Measurements from ENCODE around the gene MZF1.

DNA sequence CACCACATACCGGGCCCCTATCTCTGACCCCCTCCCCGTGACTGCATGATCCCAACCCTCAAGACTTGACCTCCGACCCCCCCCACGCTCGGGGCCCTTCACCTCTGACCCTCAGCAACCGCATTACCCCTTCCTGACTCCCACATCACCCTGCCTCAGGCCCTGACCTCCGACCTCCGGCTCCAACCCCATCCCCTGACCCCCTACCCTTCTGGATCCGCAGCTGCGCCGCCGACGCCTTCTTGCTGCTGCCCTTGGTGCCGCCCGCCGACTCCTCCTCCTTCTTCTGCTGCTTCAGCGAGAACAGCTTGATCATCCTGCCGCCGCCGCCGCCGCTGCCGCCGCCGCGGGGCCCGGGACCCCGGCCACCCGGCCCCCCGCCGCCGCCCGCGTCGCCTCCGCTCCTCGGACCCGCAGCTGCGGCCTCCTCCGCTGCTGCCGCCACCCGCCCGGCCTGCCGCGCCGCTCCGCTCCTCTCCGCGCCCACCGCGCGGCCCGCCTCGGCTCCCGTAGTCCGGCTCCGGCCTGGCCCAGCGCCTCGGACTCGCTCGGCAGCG lies 15.0 kb downstream of the MZF1 start, which contains the start of gene UBE2M:
- TF ChIP-seq, protein P1, sequence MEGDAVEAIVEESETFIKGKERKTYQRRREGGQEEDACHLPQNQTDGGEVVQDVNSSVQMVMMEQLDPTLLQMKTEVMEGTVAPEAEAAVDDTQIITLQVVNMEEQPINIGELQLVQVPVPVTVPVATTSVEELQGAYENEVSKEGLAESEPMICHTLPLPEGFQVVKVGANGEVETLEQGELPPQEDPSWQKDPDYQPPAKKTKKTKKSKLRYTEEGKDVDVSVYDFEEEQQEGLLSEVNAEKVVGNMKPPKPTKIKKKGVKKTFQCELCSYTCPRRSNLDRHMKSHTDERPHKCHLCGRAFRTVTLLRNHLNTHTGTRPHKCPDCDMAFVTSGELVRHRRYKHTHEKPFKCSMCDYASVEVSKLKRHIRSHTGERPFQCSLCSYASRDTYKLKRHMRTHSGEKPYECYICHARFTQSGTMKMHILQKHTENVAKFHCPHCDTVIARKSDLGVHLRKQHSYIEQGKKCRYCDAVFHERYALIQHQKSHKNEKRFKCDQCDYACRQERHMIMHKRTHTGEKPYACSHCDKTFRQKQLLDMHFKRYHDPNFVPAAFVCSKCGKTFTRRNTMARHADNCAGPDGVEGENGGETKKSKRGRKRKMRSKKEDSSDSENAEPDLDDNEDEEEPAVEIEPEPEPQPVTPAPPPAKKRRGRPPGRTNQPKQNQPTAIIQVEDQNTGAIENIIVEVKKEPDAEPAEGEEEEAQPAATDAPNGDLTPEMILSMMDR (IDR thresholded peaks at IDR 0.05), result no peak
- peak in 1 of 2 donors; percentile 24 for TF ChIP-seq POLR2A (IDR thresholded peaks at IDR 0.05)
